H1 (cell line): Measurements from ENCODE around the gene SKP1. TPM values are rescaled to one million over a fixed set of nuclear protein-coding genes. Genes with fewer than 3 reads are reported as not detected.

ENCODE experiments used
- CREB1 ChIP-seq: IDR thresholded peaks from 2 replicates; pipeline ENCODE4 v1.6.1; 2012; ENCODE audit warnings: inconsistent platforms
- EP300 ChIP-seq, 2 experiments: IDR thresholded peaks; 1 replicate in 1 of 2; 2 replicates in 1 of 2; pipeline ENCODE4 v1.6.1; 2011 to 2012; ENCODE audit warnings: low read depth in 2 of 2, low read length in 2 of 2, mild to moderate bottlenecking in 2 of 2, borderline replicate concordance in 1 of 2, inconsistent platforms in 1 of 2, moderate library complexity in 1 of 2
- SP2 ChIP-seq: IDR thresholded peaks from 2 replicates; pipeline ENCODE4 v1.6.1; 2012; ENCODE audit warnings: mild to moderate bottlenecking, low read length, inconsistent platforms
- YY1 ChIP-seq: IDR thresholded peaks from 2 replicates; pipeline ENCODE4 v1.6.1; 2011; ENCODE audit warnings: low read depth, mild to moderate bottlenecking, low read length
- polyA plus RNA-seq, 7 experiments: library from polyadenylated mRNA; depleted of rRNA in 3 of 7; stranded (reverse) in 5 of 7; unstranded in 2 of 7; fragments of >200 nt in 5 of 7; fragments of 200-250 nt in 2 of 7; gene quantifications; 1 replicate in 5 of 7; 2 replicates in 1 of 7; 4 replicates in 1 of 7; pipeline versions ENCODE4 v1.2.1 to v1.2.3, GENCODE V29; 2011 to 2013; ENCODE audit warnings: missing spikeins in 2 of 7, mixed read lengths in 2 of 7
- total RNA-seq: library from RNA; stranded (reverse); fragmentation: NEBNext Ultra II Directional; extraction: Animal tissue kit (Norgen Biotek cat#: 25700); gene quantifications from 2 replicates; pipeline ENCODE4 v1.2.1, GENCODE V29; 2021

SKP1 gene
- total and polyA plus RNA-seq, 2 of the 8 experiments (the other 6 are each of a cell fraction or from before 2014, with no cell fraction given): 163 to 332 TPM

- TF ChIP-seq YY1 (no peak), CREB1 (no peak), SP2 (no peak), EP300 (IDR thresholded peaks at IDR 0.05; ENCODE audit: borderline replicate concordance in 1 of 2, low read depth in 2 of 2, low read length in 2 of 2) (no peak)
These were observed 48.6 kb downstream of the SKP1 start (continued) for GRCh38 chr5:134127988-134128647.
